Large intestine (tissue), 3 donors: ENCODE results near the gene PRR36. TPM values are rescaled to one million over a fixed set of nuclear protein-coding genes. Genes with fewer than 3 reads are reported as not detected.

ENCODE experiments used
- DNase-seq, 2 donors: peaks; one replicate each; pipeline versions ENCODE4 v3.0.0 to v3.0.0-alpha.2; 2013
- H3K27ac ChIP-seq: one replicate; pipeline ENCODE4 v1.5.1; 2013; ENCODE audit warnings: low read length
- H3K27me3 ChIP-seq: 2 replicates; pipeline ENCODE4 v1.6.1; 2013; ENCODE audit warnings: low read length; ENCODE audit not compliant: control insufficient read depth, insufficient read depth
- H3K36me3 ChIP-seq: 2 replicates; pipeline ENCODE4 v1.6.1; 2013; ENCODE audit warnings: low read length; ENCODE audit not compliant: control insufficient read depth, insufficient read depth
- H3K4me1 ChIP-seq: one replicate; pipeline ENCODE4 v1.6.1; 2013; ENCODE audit warnings: low read length; ENCODE audit not compliant: control insufficient read depth, insufficient read depth
- H3K4me3 ChIP-seq: one replicate; pipeline ENCODE4 v1.5.1; 2013; ENCODE audit warnings: low read length
- H3K9me3 ChIP-seq: one replicate; pipeline ENCODE4 v1.6.1; 2013; ENCODE audit warnings: mild to moderate bottlenecking, low read depth, low read length, moderate library complexity; ENCODE audit not compliant: control insufficient read depth
- WGBS: methylation state at CpG from one replicate; pipeline ENCODE4 v1.1.5; 2013; ENCODE audit warnings: low lambda C conversion rate; ENCODE audit not compliant: insufficient coverage; 5-methylcytosine and 5-hydroxymethylcytosine counted together
- polyA plus RNA-seq: library from polyadenylated mRNA; unstranded; fragments of 120-200 nt; gene quantifications from one replicate; pipeline ENCODE4 v1.2.1, GENCODE V29; 2013

PRR36 gene
- polyA plus RNA-seq, 1 donor, result 2.1 TPM

DNA sequence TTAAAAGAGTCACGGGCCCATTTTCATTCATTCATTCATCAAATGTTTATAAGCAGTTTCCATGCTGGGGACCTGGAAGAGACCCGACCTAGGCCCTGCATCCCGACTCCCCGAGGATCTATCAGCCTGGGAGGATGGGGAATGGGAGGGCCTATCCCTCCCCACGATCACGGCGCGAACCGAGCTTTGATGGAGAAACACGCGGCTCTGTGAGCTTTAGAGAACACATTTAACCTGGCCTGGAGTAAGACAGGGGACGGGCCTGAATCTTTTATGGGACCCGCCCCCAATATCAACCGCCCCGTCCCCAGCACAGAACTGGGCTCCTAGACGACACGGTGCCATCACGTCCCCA lies 45.0 kb downstream of the PRR36 start:
- no CpG with 5 or more reads among the region's 18 CpGs for WGBS
- Histone ChIP-seq H3K4me3 (peak overlapping the region; percentile 21), H3K9me3 (no peaks in the 10 kb centered on the region), H3K4me1 (peaks cover 12% of the 10 kb centered on the region), H3K36me3 (no peaks in the 10 kb centered on the region), H3K27ac (no peak overlapping the region), H3K27me3 (peaks cover 6% of the 10 kb centered on the region)
- DNase-seq, result no peak

DNA sequence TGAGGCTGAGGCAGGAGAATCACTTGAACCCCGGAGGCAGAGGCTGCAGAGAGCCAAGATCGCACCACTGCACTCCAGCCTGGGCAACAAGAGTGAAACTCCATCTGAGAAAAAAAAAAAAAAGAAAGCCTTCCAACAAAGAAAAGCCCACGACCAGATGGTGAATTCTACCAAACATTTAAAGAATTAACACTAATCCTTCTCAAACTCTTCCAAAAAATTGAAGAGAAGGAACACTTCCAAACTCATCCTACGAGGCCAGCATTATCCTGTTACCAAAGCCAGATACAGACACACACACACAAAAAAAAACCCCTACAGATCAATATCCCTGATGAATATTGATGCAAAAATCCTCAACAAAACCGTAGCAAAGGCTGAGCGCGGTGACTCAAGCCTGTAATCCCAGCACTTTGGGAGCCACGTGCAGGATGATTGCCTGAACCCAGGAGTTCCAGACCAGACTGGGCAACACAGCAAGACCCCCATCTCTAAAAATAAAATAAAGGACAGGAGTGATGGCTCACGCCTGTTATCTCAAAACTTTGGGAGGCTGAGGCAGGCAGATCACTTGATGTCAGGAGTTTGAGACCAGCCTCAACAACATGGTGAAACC lies 50.4 kb downstream of the PRR36 start:
- Histone ChIP-seq H3K36me3 (no peaks in the 10 kb centered on the region), H3K27ac (no peak overlapping the region), H3K27me3 (peaks cover 16% of the 10 kb centered on the region), H3K4me1 (no peaks in the 10 kb centered on the region), H3K9me3 (no peaks in the 10 kb centered on the region), H3K4me3 (no peak overlapping the region)
- WGBS, result 80% methylated on average over 1 of the region's 9 CpGs
- DNase-seq, result no peak

DNA sequence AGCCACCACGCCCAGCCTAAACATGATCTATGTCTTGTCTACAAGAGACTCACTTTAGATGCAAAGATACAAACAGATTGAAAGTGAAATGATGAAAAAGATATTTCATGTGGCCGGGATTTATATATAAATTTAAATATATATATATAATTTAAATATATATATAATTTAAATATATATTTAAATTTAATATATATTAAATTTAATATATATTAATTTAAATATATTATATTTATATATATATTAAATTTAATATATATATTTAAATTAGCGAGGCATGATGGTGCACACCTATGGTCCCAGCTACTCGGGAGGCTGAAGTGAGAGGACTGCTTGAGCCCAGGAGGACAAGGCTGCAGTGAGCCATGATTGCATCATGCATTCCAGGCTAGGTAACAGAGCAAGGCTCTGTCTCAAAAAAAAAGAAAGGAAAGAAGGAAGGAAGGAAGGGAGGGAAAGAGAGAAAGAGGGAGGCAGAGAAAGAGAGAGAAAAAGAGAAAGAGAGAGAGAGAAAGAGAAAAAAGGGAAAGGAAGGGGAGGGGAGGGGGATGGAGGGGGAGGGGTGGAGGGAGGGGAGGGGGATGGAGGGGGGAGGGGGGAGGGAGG lies 51.2 kb downstream of the PRR36 start:
- no peaks in the 10 kb centered on the region for H3K9me3 ChIP-seq
- H3K27ac ChIP-seq, result no peak overlapping the region
- peaks cover 10% of the 10 kb centered on the region for H3K27me3 ChIP-seq
- no peak overlapping the region for H3K4me3 ChIP-seq
- no peaks in the 10 kb centered on the region for H3K36me3 ChIP-seq
- 92% methylated on average over 2 of the region's 4 CpGs for WGBS
- H3K4me1 ChIP-seq, result no peaks in the 10 kb centered on the region
- no peak for DNase-seq

DNA sequence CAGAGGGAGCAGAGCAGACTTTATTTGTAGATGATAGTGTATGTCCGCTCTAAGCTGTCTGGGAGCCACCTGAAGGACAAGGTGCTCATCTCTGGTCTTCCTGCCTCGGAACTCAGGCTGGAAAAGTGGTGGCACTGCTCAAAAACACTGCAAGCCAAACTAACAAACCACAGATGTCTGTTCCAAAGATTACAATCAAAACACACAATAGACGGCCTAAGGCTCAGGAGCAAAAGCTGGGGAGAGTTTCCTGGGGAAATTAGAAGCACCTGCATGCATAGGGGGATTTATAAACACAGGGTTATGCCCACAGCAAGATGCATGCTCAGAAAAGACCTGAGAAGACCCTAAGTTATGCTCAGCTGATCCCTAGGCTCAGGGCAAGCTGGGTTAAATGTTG lies 53.6 kb downstream of the PRR36 start:
- no CpG with 5 or more reads among the region's 3 CpGs for WGBS
- DNase-seq, result no peak

DNA sequence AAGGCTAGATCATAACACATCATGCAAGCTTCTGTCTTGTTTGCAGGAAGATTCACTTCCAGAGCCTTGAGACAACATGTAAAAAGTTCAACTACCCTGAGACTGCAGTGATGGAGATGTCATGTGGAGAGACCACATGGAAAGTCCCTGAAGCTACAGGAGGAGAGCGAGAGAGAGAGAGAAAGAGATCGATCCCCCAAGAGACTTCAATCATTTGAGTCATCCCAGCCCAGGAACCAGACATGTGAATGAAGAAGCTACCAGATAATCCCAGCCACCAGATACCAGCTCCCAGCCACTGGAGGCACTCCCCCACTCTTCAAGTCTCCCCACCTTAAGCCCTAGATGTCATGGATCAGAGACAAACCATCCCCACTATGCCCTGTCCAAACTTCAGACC lies 54.9 kb downstream of the PRR36 start:
- Histone ChIP-seq H3K4me3 (no peak overlapping the region), H3K27me3 (peaks cover 10% of the 10 kb centered on the region), H3K4me1 (no peaks in the 10 kb centered on the region), H3K36me3 (no peaks in the 10 kb centered on the region), H3K27ac (no peak overlapping the region), H3K9me3 (no peaks in the 10 kb centered on the region)
- DNase-seq, result no peak
- no CpG with 5 or more reads among the region's 2 CpGs for WGBS

More for the DNA sequence above, 53.6 kb downstream of the PRR36 start:
- H3K27me3 ChIP-seq, result peaks cover 10% of the 10 kb centered on the region
- H3K27ac ChIP-seq, result no peak overlapping the region
- H3K4me3 ChIP-seq, result no peak overlapping the region
- no peaks in the 10 kb centered on the region for H3K4me1 ChIP-seq
- no peaks in the 10 kb centered on the region for H3K36me3 ChIP-seq
- H3K9me3 ChIP-seq, result no peaks in the 10 kb centered on the region

DNA sequence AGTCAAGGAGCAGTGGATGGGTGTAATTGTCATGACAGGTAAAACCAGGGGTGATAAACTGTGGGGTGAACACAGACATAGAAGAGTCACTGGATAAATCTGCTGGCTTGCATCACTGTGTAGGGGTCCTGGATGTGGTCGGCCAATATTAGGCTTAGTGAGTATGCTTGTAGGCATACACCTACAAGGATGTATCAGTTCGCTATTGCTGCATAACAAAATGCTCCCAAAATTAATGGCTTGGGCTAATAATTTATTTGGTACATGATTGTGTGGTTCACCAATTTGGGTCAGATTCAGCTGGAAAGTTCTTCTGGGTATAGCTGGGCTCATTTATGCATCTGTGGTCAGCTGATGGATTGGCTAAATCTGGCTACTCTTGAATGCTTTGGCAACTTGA lies 55.4 kb downstream of the PRR36 start:
- Histone ChIP-seq H3K4me3 (no peak overlapping the region), H3K36me3 (no peaks in the 10 kb centered on the region), H3K9me3 (no peaks in the 10 kb centered on the region), H3K27ac (no peak overlapping the region), H3K4me1 (no peaks in the 10 kb centered on the region), H3K27me3 (peaks cover 10% of the 10 kb centered on the region)
- DNase-seq, result no peak
- WGBS, result no CpG with 5 or more reads among the region's 2 CpGs

Other genes starting within 250 kb of the PRR36 start
- 29.1 TPM for gene XAB2, start 244.8 kb downstream of the PRR36 start, polyA plus RNA-seq
- 47.5 TPM for gene PET100, start 244.6 kb downstream of the PRR36 start, polyA plus RNA-seq
- gene PCP2, start 240.7 kb downstream of the PRR36 start, polyA plus RNA-seq, result 1.5 TPM
- gene STXBP2, start 237.3 kb downstream of the PRR36 start, polyA plus RNA-seq, result 146 TPM
- gene RETN, start 205.3 kb downstream of the PRR36 start, polyA plus RNA-seq, result 1.1 TPM
- 0.06 TPM for gene MCEMP1, start 197.3 kb downstream of the PRR36 start, polyA plus RNA-seq
- 51.2 TPM for gene TRAPPC5, start 193.6 kb downstream of the PRR36 start, polyA plus RNA-seq
- 0.28 TPM for gene FCER2, start 172.3 kb downstream of the PRR36 start, polyA plus RNA-seq
- gene CLEC4G, start 142.3 kb downstream of the PRR36 start, polyA plus RNA-seq, result 0.57 TPM
- gene CD209, start 126.9 kb downstream of the PRR36 start, polyA plus RNA-seq, result 14.4 TPM
- gene CLEC4M, start 111.1 kb downstream of the PRR36 start, polyA plus RNA-seq, result 0.09 TPM
- 9.3 TPM for gene EVI5L, start 44.2 kb downstream of the PRR36 start, polyA plus RNA-seq
- gene LRRC8E, start 14.1 kb upstream of the PRR36 start, polyA plus RNA-seq, result 0.31 TPM
- 28.5 TPM for gene MAP2K7, start 29.5 kb upstream of the PRR36 start, polyA plus RNA-seq
- gene TGFBR3L, start 40.4 kb upstream of the PRR36 start, polyA plus RNA-seq, result 1.4 TPM
- 15.7 TPM for gene SNAPC2, start 45.9 kb upstream of the PRR36 start, polyA plus RNA-seq
- gene CTXN1, start 51.7 kb upstream of the PRR36 start, polyA plus RNA-seq, result 7.0 TPM
- gene TIMM44, start 69.3 kb upstream of the PRR36 start, polyA plus RNA-seq, result 49.1 TPM
- gene ELAVL1, start 131.3 kb upstream of the PRR36 start, polyA plus RNA-seq, result 56.0 TPM
- gene CCL25, start 178.4 kb upstream of the PRR36 start, polyA plus RNA-seq, result 1,345 TPM